Mesothelial cell of epicardium (in vitro differentiated cells): ENCODE data around the gene LRMDA. TPM values are rescaled to one million over a fixed set of nuclear protein-coding genes. Genes with fewer than 3 reads are reported as not detected.

Experiments used
- DNase-seq, 2 experiments: peaks; one replicate each; pipeline ENCODE4 v3.0.0; 2021; ENCODE audit warnings: low spot score in 2 of 2; ENCODE audit not compliant: unreplicated experiment in 2 of 2
- H3K27ac Mint-ChIP-seq: 2 replicates; pipeline ENCODE4 v1.8.0; 2021; ENCODE audit warnings: mixed read lengths
- H3K27me3 Mint-ChIP-seq: 2 replicates; pipeline ENCODE4 v1.8.0; 2021; ENCODE audit warnings: low read depth, mixed read lengths
- H3K36me3 Mint-ChIP-seq: 2 replicates; pipeline ENCODE4 v1.8.0; 2021; ENCODE audit warnings: mixed read lengths
- H3K4me1 Mint-ChIP-seq: 2 replicates; pipeline ENCODE4 v1.8.0; 2021; ENCODE audit warnings: mixed read lengths
- H3K4me3 Mint-ChIP-seq: 2 replicates; pipeline ENCODE4 v1.8.0; 2021; ENCODE audit warnings: mild to moderate bottlenecking, moderate library complexity, mixed read lengths
- H3K9me3 Mint-ChIP-seq: 2 replicates; pipeline ENCODE4 v1.8.0; 2021; ENCODE audit warnings: mixed read lengths
- CTCF ChIP-seq: fragments of 200-600 bp; sonication (generic); IDR thresholded peaks from one replicate; pipeline ENCODE4 v1.5.0; 2021; ENCODE audit warnings: antibody characterized with exemption; ENCODE audit not compliant: unreplicated experiment
- total RNA-seq: library from RNA; stranded (reverse); gene quantifications from 3 replicates; pipeline ENCODE4 v1.2.1, GENCODE V29; 2021

The LRMDA gene
- total RNA-seq, 1 donor from 2014 or later, result 2.0 TPM

GRCh38 chr10:76038696-76039095, 607.3 kb downstream of the LRMDA start:
- peaks cover 19% of the 10 kb centered on the region for H3K9me3 Mint-ChIP-seq
- no peak overlapping the region for H3K27ac Mint-ChIP-seq
- H3K36me3 Mint-ChIP-seq, result peaks cover 9% of the 10 kb centered on the region
- DNase-seq, result no peak
- TF ChIP-seq CTCF, result no peak
- H3K4me1 Mint-ChIP-seq, result peaks cover 34% of the 10 kb centered on the region
- H3K27me3 Mint-ChIP-seq, result peaks cover 16% of the 10 kb centered on the region
- H3K4me3 Mint-ChIP-seq, result no peak overlapping the region

GRCh38 chr10:76040107-76040829, 608.8 kb downstream of the LRMDA start:
- no peak for DNase-seq
- no peak overlapping the region for H3K4me3 Mint-ChIP-seq
- no peak for TF ChIP-seq CTCF
- peaks cover 19% of the 10 kb centered on the region for H3K4me1 Mint-ChIP-seq
- H3K27me3 Mint-ChIP-seq, result peaks cover 25% of the 10 kb centered on the region
- H3K36me3 Mint-ChIP-seq, result peaks cover 9% of the 10 kb centered on the region
- peaks cover 19% of the 10 kb centered on the region for H3K9me3 Mint-ChIP-seq
- H3K27ac Mint-ChIP-seq, result no peak overlapping the region

- Mint-ChIP-seq H3K9me3 (peaks cover 19% of the 10 kb centered on the region), H3K36me3 (peaks cover 9% of the 10 kb centered on the region), H3K27ac (no peak overlapping the region), H3K4me3 (no peak overlapping the region), H3K4me1 (peaks cover 14% of the 10 kb centered on the region), H3K27me3 (peaks cover 30% of the 10 kb centered on the region)
- DNase-seq, result no peak
- TF ChIP-seq CTCF, result no peak
Measured at GRCh38 chr10:76040830-76041220, 609.4 kb downstream of the LRMDA start.

- H3K4me1 Mint-ChIP-seq, result peaks cover 7% of the 10 kb centered on the region
- DNase-seq, result no peak
- H3K36me3 Mint-ChIP-seq, result peaks cover 9% of the 10 kb centered on the region
- H3K27ac Mint-ChIP-seq, result no peak overlapping the region
- no peak for TF ChIP-seq CTCF
- peaks cover 36% of the 10 kb centered on the region for H3K27me3 Mint-ChIP-seq
- H3K9me3 Mint-ChIP-seq, result peaks cover 19% of the 10 kb centered on the region
- no peak overlapping the region for H3K4me3 Mint-ChIP-seq
Measured at GRCh38 chr10:76041551-76041950, 610.1 kb downstream of the LRMDA start.

GRCh38 chr10:76043261-76043660, 611.8 kb downstream of the LRMDA start:
- peaks cover 6% of the 10 kb centered on the region for H3K4me1 Mint-ChIP-seq
- H3K27ac Mint-ChIP-seq, result no peak overlapping the region
- DNase-seq, result no peak
- no peak overlapping the region for H3K4me3 Mint-ChIP-seq
- H3K9me3 Mint-ChIP-seq, result peaks cover 18% of the 10 kb centered on the region
- no peak for TF ChIP-seq CTCF
- H3K27me3 Mint-ChIP-seq, result peaks cover 40% of the 10 kb centered on the region
- peaks cover 9% of the 10 kb centered on the region for H3K36me3 Mint-ChIP-seq
